ENCODE measurements around the gene HS6ST1.

- TF ChIP-seq, protein P1, sequence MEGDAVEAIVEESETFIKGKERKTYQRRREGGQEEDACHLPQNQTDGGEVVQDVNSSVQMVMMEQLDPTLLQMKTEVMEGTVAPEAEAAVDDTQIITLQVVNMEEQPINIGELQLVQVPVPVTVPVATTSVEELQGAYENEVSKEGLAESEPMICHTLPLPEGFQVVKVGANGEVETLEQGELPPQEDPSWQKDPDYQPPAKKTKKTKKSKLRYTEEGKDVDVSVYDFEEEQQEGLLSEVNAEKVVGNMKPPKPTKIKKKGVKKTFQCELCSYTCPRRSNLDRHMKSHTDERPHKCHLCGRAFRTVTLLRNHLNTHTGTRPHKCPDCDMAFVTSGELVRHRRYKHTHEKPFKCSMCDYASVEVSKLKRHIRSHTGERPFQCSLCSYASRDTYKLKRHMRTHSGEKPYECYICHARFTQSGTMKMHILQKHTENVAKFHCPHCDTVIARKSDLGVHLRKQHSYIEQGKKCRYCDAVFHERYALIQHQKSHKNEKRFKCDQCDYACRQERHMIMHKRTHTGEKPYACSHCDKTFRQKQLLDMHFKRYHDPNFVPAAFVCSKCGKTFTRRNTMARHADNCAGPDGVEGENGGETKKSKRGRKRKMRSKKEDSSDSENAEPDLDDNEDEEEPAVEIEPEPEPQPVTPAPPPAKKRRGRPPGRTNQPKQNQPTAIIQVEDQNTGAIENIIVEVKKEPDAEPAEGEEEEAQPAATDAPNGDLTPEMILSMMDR (IDR thresholded peaks at IDR 0.05) = no peak
- TF ChIP-seq POLR2A (IDR thresholded peaks at IDR 0.05) = no peak
These were observed 23.0 kb upstream of the HS6ST1 start for GRCh38 chr2:128341621-128342020.

Measured in testis (tissue), 2 donors.